KG1 (cell line): Measurements from ENCODE around the gene PRDX2.

Experiments
- DNase-seq: peaks from one replicate; lab custom pipeline; 2025; lab: John Stamatoyannopoulos, UW

The PRDX2 gene

GRCh38 chr19:12779162-12779993, 22.2 kb downstream of the PRDX2 start:
- no peak for DNase-seq

DNA sequence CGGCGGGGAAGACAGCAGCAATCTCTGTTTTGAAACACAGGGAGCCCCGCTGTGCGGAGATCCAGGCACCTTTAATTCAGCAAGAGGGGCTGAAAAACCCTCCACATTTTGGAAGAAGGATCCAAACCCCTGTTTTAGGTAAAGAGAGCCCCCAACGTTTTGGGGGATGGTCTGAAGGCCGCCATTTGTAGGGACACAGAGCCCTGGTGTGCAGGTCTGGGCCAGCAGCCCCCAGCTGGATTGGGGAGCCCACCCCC, 22.8 kb downstream of the PRDX2 start:
- DNase-seq: no peak

GRCh38 chr19:12778017-12778904, 23.3 kb downstream of the PRDX2 start:
- DNase-seq: no peak

DNA sequence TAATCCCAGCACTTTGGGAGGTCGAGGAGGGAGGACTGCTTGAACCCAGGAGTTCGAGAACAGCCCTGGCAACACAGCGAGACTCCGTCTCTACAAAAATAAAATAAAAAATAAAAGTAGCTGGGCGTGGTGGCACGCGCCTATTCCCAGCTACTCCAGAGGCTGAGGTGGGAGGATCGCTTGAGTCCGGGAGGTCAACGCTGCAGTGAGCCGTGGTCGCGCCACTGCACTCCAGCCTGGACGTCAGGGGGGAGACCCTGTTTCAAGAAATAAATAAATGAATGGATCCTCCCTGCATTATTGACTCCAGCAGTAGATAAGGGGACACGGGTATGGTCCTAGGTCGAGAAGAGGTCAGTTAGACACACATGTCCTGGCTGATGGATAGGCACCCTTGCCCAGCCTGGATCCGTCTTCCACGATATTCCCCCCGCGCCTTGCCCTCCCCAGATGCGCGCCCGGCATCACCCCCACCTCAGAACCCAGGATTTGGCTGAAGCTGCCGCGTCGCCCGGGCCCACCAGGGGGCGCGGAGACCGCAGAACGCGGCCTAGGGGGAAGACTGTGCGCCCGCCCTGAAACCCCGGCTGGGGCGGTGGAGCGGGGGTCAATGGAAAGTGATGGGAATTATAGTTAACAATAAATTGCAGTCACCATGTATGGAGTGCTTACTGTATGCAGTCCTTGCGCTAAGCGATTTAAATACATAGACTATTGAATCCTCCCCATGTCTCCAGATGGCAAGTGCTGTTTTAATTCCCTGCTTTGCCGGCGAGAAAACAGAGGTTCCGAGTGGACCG, 24.2 kb downstream of the PRDX2 start:
- peak; percentile 51 for DNase-seq

DNA sequence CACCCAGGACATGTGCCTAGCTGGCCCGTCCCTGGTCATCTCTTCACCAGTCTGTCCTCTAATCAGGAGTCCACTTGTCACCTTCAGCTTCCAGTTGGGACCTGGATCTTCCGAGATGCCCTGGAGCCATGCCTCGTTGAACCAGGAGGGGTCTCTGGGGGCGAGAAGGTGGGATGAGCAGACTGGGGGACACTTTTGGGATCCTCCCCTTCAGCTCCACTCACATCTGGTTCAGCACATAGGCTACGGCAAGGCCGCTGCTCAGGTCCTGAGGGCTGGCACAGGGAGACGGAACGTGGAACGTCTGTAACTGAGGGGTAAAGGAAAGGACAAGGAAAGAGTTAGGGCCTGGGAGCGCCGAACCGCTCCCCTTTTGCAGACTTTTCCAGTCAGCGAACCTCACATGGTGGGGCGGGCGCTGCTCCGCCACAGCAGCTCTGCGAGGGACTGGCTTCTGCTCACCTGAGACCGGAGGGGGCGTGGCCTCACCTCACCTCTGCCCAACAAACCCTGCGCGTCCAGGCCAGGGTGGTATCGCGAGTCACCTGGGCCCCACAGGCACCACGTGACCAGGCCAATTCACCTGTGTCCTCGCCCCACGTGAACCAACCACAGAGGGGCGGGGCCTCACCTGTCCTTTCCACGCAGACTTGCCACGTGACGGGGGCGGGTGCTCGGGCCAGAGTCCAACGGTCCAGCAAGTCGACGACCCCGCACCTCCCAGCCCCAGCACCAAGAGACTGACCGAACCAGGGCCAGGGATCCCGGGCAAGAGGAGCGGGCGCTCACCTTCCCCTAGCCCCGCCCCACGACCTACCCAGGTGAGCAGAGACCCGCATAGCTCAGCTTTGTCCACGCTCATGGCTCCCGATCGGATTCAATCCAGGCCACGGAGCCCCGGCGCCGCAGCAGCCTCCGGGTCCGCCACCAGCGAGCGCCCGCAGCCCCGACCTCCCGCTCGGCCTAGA, 26.7 kb downstream of the PRDX2 start, which contains the start of gene HOOK2:
HOOK2 (minus strand) TSS at position 965 of the 968 bp plus-strand sequence; CDS start at position 862, 103 bp downstream.
- DNase-seq: no peak

DNA sequence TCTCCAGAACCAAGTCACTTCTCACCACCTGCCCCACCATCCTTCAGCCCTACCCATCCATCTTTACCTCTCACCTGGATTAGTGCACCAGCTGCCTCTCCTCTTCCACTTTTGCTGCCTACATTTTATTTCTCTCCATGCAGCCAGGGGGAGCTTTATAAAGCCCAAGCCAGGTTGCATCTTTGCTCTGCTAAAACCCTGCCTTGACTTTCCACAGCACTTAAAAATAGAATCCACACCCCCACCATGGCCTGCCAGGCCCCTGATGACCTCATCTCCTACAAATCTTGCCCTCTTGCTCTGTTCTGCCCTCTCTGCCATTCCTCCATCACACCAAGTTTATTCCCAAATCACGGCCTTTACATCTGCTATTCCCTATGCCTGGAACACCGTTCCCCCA, 28.0 kb downstream of the PRDX2 start:
- DNase-seq: no peak

DNA sequence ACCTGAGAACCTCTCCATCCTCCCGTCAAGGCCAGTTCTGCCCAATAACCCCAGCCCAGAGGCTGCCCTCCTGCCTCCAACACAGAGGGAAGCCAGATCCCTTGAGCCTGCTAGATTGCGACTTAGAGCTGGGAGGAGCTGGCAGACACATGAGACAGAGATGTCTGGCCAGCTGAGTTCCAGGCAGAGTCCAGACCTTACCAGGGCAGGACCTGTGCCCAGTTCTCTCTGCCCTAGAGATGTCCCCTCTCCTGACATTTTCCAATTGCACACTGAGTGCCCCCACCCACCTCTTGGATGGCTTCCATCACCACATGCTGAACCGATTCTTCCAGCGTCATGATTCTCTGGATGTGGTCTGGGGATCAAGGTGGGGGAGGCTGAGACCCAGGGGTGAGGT, 29.3 kb downstream of the PRDX2 start:
- DNase-seq: no peak

GRCh38 chr19:12770922-12771321, 30.7 kb downstream of the PRDX2 start:
- no peak for DNase-seq

- no peak for DNase-seq
Measured at GRCh38 chr19:12769689-12770088, 31.9 kb downstream of the PRDX2 start.

- no peak for DNase-seq
Measured at GRCh38 chr19:12767666-12768065, 33.9 kb downstream of the PRDX2 start.

GRCh38 chr19:12767150-12767549, 34.5 kb downstream of the PRDX2 start:
- no peak for DNase-seq

- peak; percentile 42 for DNase-seq
Measured at GRCh38 chr19:12766051-12766521, 35.5 kb downstream of the PRDX2 start.

- DNase-seq: no peak
Measured at GRCh38 chr19:12764698-12765097, 36.9 kb downstream of the PRDX2 start.

DNA sequence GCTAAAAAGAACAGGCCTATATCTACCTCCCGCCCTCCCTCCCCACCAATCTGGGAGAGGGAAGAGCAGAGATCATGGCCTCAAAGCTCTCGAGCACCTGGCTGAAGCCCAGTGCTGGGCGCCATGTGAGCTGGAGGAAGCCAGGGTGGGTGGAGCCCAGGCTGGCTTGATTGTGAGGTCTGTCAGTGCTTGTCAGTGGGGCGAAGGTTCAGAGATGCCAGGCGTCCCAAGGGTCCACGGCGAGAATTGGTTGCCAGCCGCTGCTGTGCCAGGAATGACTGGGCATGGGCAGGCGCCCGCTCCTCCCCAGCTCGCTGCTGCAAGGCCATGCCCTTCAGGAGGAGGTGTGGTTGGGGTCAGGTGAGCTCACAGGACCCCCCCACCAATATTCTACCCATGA, 38.5 kb downstream of the PRDX2 start:
- DNase-seq: no peak

DNA sequence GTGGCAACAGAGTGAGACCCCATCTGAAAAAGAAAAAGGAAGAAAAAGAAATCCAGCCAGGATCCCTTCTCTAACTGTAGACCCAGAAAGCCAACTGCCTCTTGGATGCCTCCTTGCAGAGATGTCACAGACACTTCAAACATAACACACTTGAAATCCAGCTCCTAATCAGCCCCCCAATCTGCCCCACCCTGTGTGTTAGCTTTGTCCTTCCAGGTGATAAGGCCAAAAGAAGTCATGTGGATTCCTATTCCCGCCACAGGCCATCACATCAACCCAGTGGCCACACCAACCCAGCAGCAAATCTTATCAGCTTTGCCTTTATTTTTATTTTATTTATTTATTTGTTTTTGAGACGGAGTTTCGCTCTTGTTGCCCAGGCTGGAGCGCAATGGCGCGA, 41.9 kb downstream of the PRDX2 start:
- DNase-seq: no peak

DNA sequence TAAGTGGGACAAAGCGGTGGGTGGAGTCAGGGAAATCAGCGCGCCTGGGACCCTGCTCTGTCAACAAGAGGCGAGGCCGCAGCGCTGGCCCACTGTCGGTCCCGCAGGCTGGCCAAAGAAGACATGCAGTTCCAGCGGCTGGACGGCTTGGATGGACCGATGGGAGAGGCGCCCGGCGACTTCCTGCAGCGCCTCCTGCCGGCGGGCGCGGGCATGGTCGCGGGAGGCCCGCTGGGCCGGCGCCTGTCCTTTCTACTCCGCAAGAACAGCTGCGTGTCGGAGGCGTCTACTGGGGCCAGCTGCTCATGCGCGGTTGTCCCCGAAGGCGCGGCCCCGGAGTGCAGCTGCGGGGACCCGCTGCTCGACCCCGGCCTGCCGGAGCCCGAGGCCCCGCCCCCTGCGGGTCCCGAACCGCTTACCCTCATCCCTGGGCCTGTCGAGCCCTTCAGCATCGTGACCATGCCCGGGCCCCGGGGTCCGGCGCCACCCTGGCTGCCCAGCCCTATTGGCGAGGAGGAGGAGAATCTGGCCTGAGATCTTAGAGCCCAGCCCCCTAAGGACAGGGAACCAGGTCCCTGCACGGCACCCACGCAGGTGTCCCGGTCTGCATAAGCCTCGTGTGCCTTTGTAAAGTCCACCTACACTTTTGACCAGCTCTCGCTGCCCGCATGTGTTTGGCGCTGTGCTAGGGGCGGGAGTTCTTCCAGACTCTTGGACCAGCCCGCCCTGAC, 43.9 kb downstream of the PRDX2 start:
- peak; percentile 12 for DNase-seq

GRCh38 chr19:12756150-12756883, 45.3 kb downstream of the PRDX2 start:
- no peak for DNase-seq

DNA sequence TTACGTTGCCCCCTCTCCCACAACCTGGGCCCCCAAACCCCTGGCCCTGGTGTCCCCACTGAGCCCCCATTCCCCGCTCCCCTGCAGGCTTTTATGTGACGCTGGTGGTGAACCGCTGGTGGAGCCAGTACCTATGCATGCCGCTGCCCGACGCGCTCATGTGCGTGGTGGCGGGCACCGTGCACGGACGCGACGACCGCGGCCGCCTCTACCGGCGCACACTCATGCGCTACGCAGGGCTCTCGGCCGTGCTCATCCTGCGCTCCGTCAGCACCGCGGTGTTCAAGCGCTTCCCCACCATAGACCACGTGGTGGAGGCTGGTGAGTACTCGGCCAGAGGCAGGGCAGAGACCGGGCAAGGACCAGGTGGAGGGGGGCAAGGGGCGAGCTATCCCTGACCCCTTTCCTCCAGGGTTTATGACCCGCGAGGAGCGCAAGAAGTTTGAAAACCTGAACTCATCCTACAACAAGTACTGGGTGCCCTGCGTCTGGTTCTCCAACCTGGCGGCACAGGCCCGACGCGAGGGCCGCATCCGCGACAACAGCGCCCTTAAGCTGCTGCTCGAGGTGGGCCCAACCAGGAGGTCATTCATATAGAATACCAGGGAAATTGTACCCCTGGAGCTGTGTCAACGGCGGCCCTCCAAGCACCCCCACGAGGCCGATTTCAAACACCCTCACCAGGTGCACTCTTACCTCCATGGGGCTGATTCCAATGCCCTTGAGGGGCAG, 47.0 kb downstream of the PRDX2 start:
- no peak for DNase-seq
